HS-27A (cell line): ENCODE data around the gene BLOC1S4.

Source experiments
- DNase-seq: peaks from one replicate; pipeline ENCODE4 v3.0.0-alpha.2; 2012; ENCODE audit warnings: low read depth, missing footprints

Gene BLOC1S4

GRCh38 chr4:6764976-6765620 is 49.1 kb downstream of the BLOC1S4 start:
- DNase-seq = no peak

GRCh38 chr4:6765703-6766102 is 49.7 kb downstream of the BLOC1S4 start:
- no peak for DNase-seq
